Panc1 (cell line): ENCODE results near the gene ITPKB. TPM values are rescaled to one million over a fixed set of nuclear protein-coding genes. Genes with fewer than 3 reads are reported as not detected.

Experiments
- ATAC-seq: fragments of 200-7000 bp; cut with Tn5 transposase; 2 replicates; pipeline ENCODE4 v1.9.1; 2020; ENCODE audit warnings: mild to moderate bottlenecking, moderate library complexity
- BruUV-seq: library from RNA; stranded (reverse); fragments of 400-500 nt; replicated peaks from 2 replicates; lab custom pipeline; 2021; lab: Mats Ljungman, UMichigan
- CTCF ChIA-PET: fragments of 300-600 bp; sonication (Branson Sonifier 250); formaldehyde crosslinking; loops from one replicate; lab custom pipeline; 2022; ENCODE audit warnings: antibody characterized with exemption; lab: Charles Lee
- POLR2A ChIA-PET: fragments of 300-600 bp; sonication (Branson Sonifier 250); formaldehyde crosslinking; loops from one replicate; lab custom pipeline; 2022; ENCODE audit warnings: antibody characterized with exemption; lab: Charles Lee
- DNase-seq: peaks from one replicate; pipeline ENCODE4 v3.0.0-alpha.2; 2010; ENCODE audit warnings: low read depth, low spot score
- H3K27ac ChIP-seq: 2 replicates; pipeline ENCODE4 v1.5.1; 2011; ENCODE audit warnings: mild to moderate bottlenecking, low read length, inconsistent platforms
- H3K27me3 ChIP-seq: fragments of 200-500 bp; sonication (Bioruptor generic); 2 replicates; pipeline ENCODE4 v1.6.0; 2014; ENCODE audit warnings: low read length, inconsistent platforms; ENCODE audit not compliant: control insufficient read depth, insufficient read depth
- H3K36me3 ChIP-seq: fragments of 200-500 bp; sonication (Bioruptor generic); 2 replicates; pipeline ENCODE4 v1.5.1; 2014; ENCODE audit warnings: inconsistent platforms, mild to moderate bottlenecking, low read length, moderate library complexity; ENCODE audit not compliant: control insufficient read depth, insufficient read depth
- H3K4me1 ChIP-seq: 2 replicates; pipeline ENCODE4 v1.5.1; 2011; ENCODE audit warnings: inconsistent platforms, mild to moderate bottlenecking, low read length, moderate library complexity; ENCODE audit not compliant: control insufficient read depth, insufficient read depth
- H3K4me3 ChIP-seq, 2 experiments: 2 replicates each; pipeline ENCODE4 v1.5.1; 2011 to 2012; ENCODE audit warnings: low read depth in 2 of 2, low read length in 2 of 2, mild to moderate bottlenecking in 2 of 2, inconsistent platforms in 1 of 2, moderate library complexity in 1 of 2
- H3K9me3 ChIP-seq: fragments of 200-500 bp; sonication (Bioruptor generic); 2 replicates; pipeline ENCODE4 v1.5.1; 2014; ENCODE audit warnings: low read depth, mild to moderate bottlenecking, inconsistent platforms, low read length, moderate library complexity; ENCODE audit not compliant: control insufficient read depth, insufficient read depth
- CTCF ChIP-seq: fragments of 450-650 bp; IDR thresholded peaks from 2 replicates; pipeline ENCODE4 v1.5.1; 2017; ENCODE audit warnings: mild to moderate bottlenecking
- POLR2AphosphoS5 ChIP-seq: IDR thresholded peaks from 2 replicates; pipeline ENCODE4 v1.6.1; 2012; ENCODE audit warnings: mild to moderate bottlenecking, low read depth, low read length, moderate library complexity
- REST ChIP-seq, 2 experiments: IDR thresholded peaks; 2 replicates each; pipeline ENCODE4 v1.6.1; 2011 to 2012; ENCODE audit warnings: low read depth in 2 of 2, control low read depth in 1 of 2, low read length in 1 of 2, mild to moderate bottlenecking in 1 of 2, moderate library complexity in 1 of 2; ENCODE audit not compliant: insufficient read depth in 1 of 2
- SIN3A ChIP-seq: IDR thresholded peaks from 2 replicates; pipeline ENCODE4 v1.6.1; 2012; ENCODE audit warnings: low read depth, mild to moderate bottlenecking, low read length, moderate library complexity, borderline replicate concordance; ENCODE audit not compliant: insufficient read depth
- TCF7L2 ChIP-seq: IDR thresholded peaks from 2 replicates; pipeline ENCODE4 v1.6.1; 2011; ENCODE audit warnings: mild to moderate bottlenecking, low read depth, low read length, inconsistent platforms
- in situ Hi-C: cut with HindIII; loops from 2 replicates; pipeline ENCODE4 v1.10.0; 2016; ENCODE audit warnings: low sequenced_read_pairs, low pct_unique_long_range_greater_than_20kb
- intact Hi-C: fragments of 100-400 bp; cut with micrococcal nuclease; formaldehyde crosslinking; loops from one replicate; pipeline ENCODE4 v1.10.0; 2022; ENCODE audit not compliant: unreplicated experiment
- total RNA-seq: library from RNA; stranded (reverse); gene quantifications from one replicate; pipeline ENCODE4 v1.2.1, GENCODE V29; 2021; ENCODE audit not compliant: unreplicated experiment

Gene ITPKB
- total RNA-seq, 1 experiment from 2014 or later = 10.9 TPM

GRCh38 chr1:226586650-226587422 is 152.2 kb downstream of the ITPKB start:
- Histone ChIP-seq H3K4me1 (no peaks in the 10 kb centered on the region), H3K9me3 (no peaks in the 10 kb centered on the region), H3K4me3 (no peak overlapping the region), H3K27me3 (peaks cover 3% of the 10 kb centered on the region), H3K27ac (no peak overlapping the region), H3K36me3 (no peaks in the 10 kb centered on the region)
- POLR2A ChIA-PET = no interaction called here
- CTCF ChIA-PET = no interaction called here
- BruUV-seq = no TSS peak
- ATAC-seq (no peak), DNase-seq (no peak)
- TF ChIP-seq TCF7L2 = no peak
- in situ Hi-C loops = no loop called here
- intact Hi-C loops = no loop called here

- no peak for DNase-seq
- Histone ChIP-seq H3K27me3 (peaks cover 3% of the 10 kb centered on the region), H3K4me1 (no peaks in the 10 kb centered on the region), H3K36me3 (no peaks in the 10 kb centered on the region), H3K9me3 (no peaks in the 10 kb centered on the region), H3K4me3 (no peak overlapping the region), H3K27ac (no peak overlapping the region)
- intact Hi-C loops (no loop called here), in situ Hi-C loops (no loop called here)
- ChIA-PET CTCF (no interaction called here), POLR2A (no interaction called here)
- no TSS peak for BruUV-seq
- TF ChIP-seq CTCF = no peak
- no peak for TF ChIP-seq TCF7L2
- TF ChIP-seq POLR2AphosphoS5 = no peak
- TF ChIP-seq REST (IDR thresholded peaks at IDR 0.05; ENCODE audit: insufficient read depth in 1 of 2, low read depth in 2 of 2, low read length in 1 of 2) = no peak
- TF ChIP-seq SIN3A = no peak
- ATAC-seq = no peak
Measured at GRCh38 chr1:226586116-226586515, 153.0 kb downstream of the ITPKB start.

GRCh38 chr1:226584164-226584563 is 154.9 kb downstream of the ITPKB start:
- ChIA-PET CTCF (no interaction called here), POLR2A (no interaction called here)
- intact Hi-C loops = no loop called here
- Histone ChIP-seq H3K27me3 (peaks cover 3% of the 10 kb centered on the region), H3K4me3 (no peak overlapping the region), H3K4me1 (no peaks in the 10 kb centered on the region), H3K36me3 (no peaks in the 10 kb centered on the region), H3K27ac (no peak overlapping the region), H3K9me3 (no peaks in the 10 kb centered on the region)
- no peak for DNase-seq
- no TSS peak for BruUV-seq
- in situ Hi-C loops = no loop called here
- no peak for TF ChIP-seq POLR2AphosphoS5
- no peak for TF ChIP-seq TCF7L2
- TF ChIP-seq REST (IDR thresholded peaks at IDR 0.05; ENCODE audit: insufficient read depth in 1 of 2, low read depth in 2 of 2, low read length in 1 of 2) = no peak
- TF ChIP-seq CTCF = no peak
- TF ChIP-seq SIN3A = no peak
- no peak for ATAC-seq
